ENCODE data around the gene NRP2. TPM values are rescaled to one million over a fixed set of nuclear protein-coding genes. Genes with fewer than 3 reads are reported as not detected.

The NRP2 gene
- total RNA-seq, 4 donors from 2014 or later = 35.1 to 146 (median 63.9) TPM

GRCh38 chr2:205815673-205816072 is 133.4 kb downstream of the NRP2 start:
- WGBS, 2 donors (ENCODE audit: low coverage in 1 of 2) = 82 to 92% methylated on average over 2 to 3 of the region's 3 CpGs
- DNase-seq = no peak
- intact Hi-C loops (cut with DNase I; ENCODE audit: low total_unique reads) = no loop called here
- TF ChIP-seq POLR2AphosphoS5 (IDR thresholded peaks at IDR 0.05) (no peak), CTCF (IDR thresholded peaks at IDR 0.05) (no peak), POLR2A (IDR thresholded peaks at IDR 0.05) (no peak), EP300 (IDR thresholded peaks at IDR 0.05; ENCODE audit: low read depth) (no peak)
- Histone ChIP-seq H3K36me3 (no peaks in the 10 kb centered on the region), H3K4me3 (no peak overlapping the region), H3K27me3 (no peaks in the 10 kb centered on the region), H3K4me1 (no peaks in the 10 kb centered on the region), H3K27ac (no peak overlapping the region), H3K9me3 (no peaks in the 10 kb centered on the region)
- in situ Hi-C loops (cut with MboI; ENCODE audit: low pct_ligation_motif_present in 1 of 4, low pct_unique_long_range_greater_than_20kb in 1 of 4, low sequenced_read_pairs in 3 of 4) = no loop called here

- no peak overlapping the region for H3K27ac ChIP-seq
- H3K36me3 ChIP-seq = no peaks in the 10 kb centered on the region
- no peak for DNase-seq
- no peaks in the 10 kb centered on the region for H3K27me3 ChIP-seq
- H3K9me3 ChIP-seq = no peaks in the 10 kb centered on the region
- intact Hi-C loops (cut with DNase I; ENCODE audit: low total_unique reads) = no loop called here
- TF ChIP-seq POLR2A (IDR thresholded peaks at IDR 0.05) (no peak), EP300 (IDR thresholded peaks at IDR 0.05; ENCODE audit: low read depth) (no peak), POLR2AphosphoS5 (IDR thresholded peaks at IDR 0.05) (no peak), CTCF (IDR thresholded peaks at IDR 0.05) (no peak)
- in situ Hi-C loops (cut with MboI; ENCODE audit: low pct_ligation_motif_present in 1 of 4, low pct_unique_long_range_greater_than_20kb in 1 of 4, low sequenced_read_pairs in 3 of 4) = no loop called here
- H3K4me1 ChIP-seq = no peaks in the 10 kb centered on the region
- no peak overlapping the region for H3K4me3 ChIP-seq
These were observed 134.0 kb downstream of the NRP2 start for GRCh38 chr2:205816268-205816667.

GRCh38 chr2:205822579-205822978 is 140.3 kb downstream of the NRP2 start:
- DNase-seq = no peak
- WGBS, 2 donors (ENCODE audit: low coverage in 1 of 2) = 90 to 95% methylated on average over 2 of the region's 2 CpGs
- Histone ChIP-seq H3K9me3 (no peaks in the 10 kb centered on the region), H3K27me3 (no peaks in the 10 kb centered on the region), H3K4me3 (no peak overlapping the region), H3K36me3 (no peaks in the 10 kb centered on the region), H3K27ac (no peak overlapping the region), H3K4me1 (no peaks in the 10 kb centered on the region)
- in situ Hi-C loops (cut with MboI; ENCODE audit: low pct_ligation_motif_present in 1 of 4, low pct_unique_long_range_greater_than_20kb in 1 of 4, low sequenced_read_pairs in 3 of 4) (no loop called here), intact Hi-C loops (cut with DNase I; ENCODE audit: low total_unique reads) (no loop called here)
- TF ChIP-seq POLR2AphosphoS5 (IDR thresholded peaks at IDR 0.05) (no peak), POLR2A (IDR thresholded peaks at IDR 0.05) (no peak)

GRCh38 chr2:205827809-205828365 is 145.6 kb downstream of the NRP2 start:
- 78 to 84% methylated on average over 9 of the region's 9 CpGs for WGBS, 2 donors (ENCODE audit: low coverage in 1 of 2)
- intact Hi-C loops (cut with DNase I; ENCODE audit: low total_unique reads) = no loop called here
- Histone ChIP-seq H3K36me3 (no peaks in the 10 kb centered on the region), H3K4me1 (no peaks in the 10 kb centered on the region), H3K4me3 (no peak overlapping the region), H3K27ac (no peak overlapping the region), H3K27me3 (no peaks in the 10 kb centered on the region), H3K9me3 (no peaks in the 10 kb centered on the region)
- in situ Hi-C loops (cut with MboI; ENCODE audit: low pct_ligation_motif_present in 1 of 4, low pct_unique_long_range_greater_than_20kb in 1 of 4, low sequenced_read_pairs in 3 of 4) = no loop called here
- DNase-seq = no peak
- TF ChIP-seq EP300 (IDR thresholded peaks at IDR 0.05; ENCODE audit: low read depth) = no peak
- no peak for TF ChIP-seq CTCF (IDR thresholded peaks at IDR 0.05)
- no peak for TF ChIP-seq POLR2A (IDR thresholded peaks at IDR 0.05)
- no peak for TF ChIP-seq POLR2AphosphoS5 (IDR thresholded peaks at IDR 0.05)

- Histone ChIP-seq H3K4me1 (peaks cover 0 to 12% (median 1%) of the 10 kb centered on the region in 4 donors), H3K27ac (peak overlapping the region in 2 of 4 donors; percentile 72 to 82), H3K36me3 (no peaks in the 10 kb centered on the region), H3K4me3 (no peak overlapping the region), H3K9me3 (no peaks in the 10 kb centered on the region), H3K27me3 (no peaks in the 10 kb centered on the region)
- no peak for TF ChIP-seq POLR2AphosphoS5 (IDR thresholded peaks at IDR 0.05)
- intact Hi-C loops (cut with DNase I; ENCODE audit: low total_unique reads) (no loop called here), in situ Hi-C loops (cut with MboI; ENCODE audit: low pct_ligation_motif_present in 1 of 4, low pct_unique_long_range_greater_than_20kb in 1 of 4, low sequenced_read_pairs in 3 of 4) (no loop called here)
- DNase-seq = no peak
- WGBS, 2 donors (ENCODE audit: low coverage in 1 of 2) = 54 to 78% methylated on average over 2 of the region's 2 CpGs
These were observed 151.6 kb downstream of the NRP2 start for GRCh38 chr2:205833864-205834263.

All from transverse colon (tissue), 4 donors.